ENCODE data around the gene MEF2D.

DNA sequence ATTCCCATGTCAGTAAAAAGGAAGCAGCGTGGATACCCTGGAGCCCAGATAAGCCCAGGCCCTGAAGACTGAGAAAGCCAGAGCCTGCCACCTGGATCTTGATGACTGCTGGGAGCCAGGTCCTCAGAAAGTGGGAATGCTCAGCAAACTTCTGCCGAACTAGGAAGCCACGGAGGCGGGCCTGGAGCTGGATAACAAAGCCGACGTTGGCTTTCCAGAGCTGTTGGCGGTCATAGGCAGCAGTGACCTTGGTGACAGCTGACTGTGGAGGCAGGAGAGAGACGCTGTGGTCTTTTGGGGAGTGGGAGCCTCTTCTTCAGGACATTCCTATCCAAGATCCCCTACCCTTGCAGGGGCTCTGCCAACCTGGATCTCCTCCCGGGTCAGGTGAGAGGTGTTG lies 47.4 kb upstream of the MEF2D start:
- TF ChIP-seq EZH2 (IDR thresholded peaks at IDR 0.05; ENCODE audit: borderline replicate concordance, low read depth, low read length, poor library complexity, severe bottlenecking) (no peak), CTCF (conservative IDR thresholded peaks at IDR 0.05; ENCODE audit: low read depth, low read length) (no peak)

All from A673 (cell line).